ENCODE measurements around the gene FAHD1.

The FAHD1 gene

DNA sequence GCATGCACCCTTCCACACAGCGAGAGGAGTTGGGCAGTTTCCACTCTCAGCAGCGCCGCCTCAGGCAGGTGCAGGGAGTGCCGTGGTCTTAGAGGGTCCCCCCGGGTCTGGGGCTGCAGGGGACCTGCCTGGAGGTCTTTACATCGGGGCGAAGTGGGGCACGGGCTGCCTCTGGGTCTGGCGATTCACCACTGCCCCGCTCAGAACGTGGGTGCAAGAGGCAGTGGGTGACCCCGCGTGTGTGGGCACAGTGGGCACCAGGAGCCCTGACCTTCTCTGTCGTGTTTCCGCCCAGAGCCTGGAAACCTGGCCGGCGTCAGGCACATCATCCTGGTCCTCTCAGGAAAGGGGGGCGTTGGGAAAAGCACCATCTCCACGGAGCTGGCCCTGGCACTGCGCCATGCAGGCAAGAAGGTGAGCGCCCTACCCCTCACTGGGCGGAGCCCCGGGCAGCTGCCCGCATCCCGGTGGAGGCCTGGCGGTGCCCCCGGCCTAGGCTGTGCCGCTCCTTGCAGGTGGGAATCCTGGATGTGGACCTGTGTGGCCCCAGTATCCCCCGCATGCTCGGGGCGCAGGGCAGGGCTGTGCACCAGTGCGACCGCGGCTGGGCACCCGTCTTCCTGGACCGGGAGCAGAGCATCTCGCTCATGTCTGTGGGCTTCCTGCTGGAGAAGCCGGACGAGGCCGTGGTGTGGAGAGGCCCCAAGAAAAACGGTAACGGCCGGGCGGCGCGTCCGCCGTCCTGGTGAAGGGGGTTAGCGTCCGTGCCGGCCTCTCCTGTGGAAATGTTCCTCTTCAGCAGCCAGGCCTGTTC, 40.6 kb upstream of the FAHD1 start:
- Mint-ChIP-seq H3K27me3 (no peaks in the 10 kb centered on the region), H3K9me3 (no peaks in the 10 kb centered on the region), H3K4me1 (peaks cover 34% of the 10 kb centered on the region), H3K4me3 (no peak overlapping the region), H3K27ac (no peak overlapping the region)
- no peak for DNase-seq
- ATAC-seq: no peak

DNA sequence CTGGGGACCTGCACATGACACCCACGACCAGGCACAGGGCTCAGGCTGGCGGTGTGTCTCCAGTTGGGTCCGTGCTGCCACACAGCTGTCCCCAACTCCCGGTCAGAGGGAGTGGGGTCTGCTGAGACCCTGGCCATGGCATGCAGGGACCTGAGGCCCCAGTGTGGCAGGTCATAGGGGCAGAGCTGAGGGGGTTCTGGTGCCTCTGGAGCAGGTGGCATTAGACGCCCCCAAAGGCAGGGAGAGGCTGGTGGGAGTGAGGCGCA, 40.0 kb upstream of the FAHD1 start:
- no peak overlapping the region for H3K4me3 Mint-ChIP-seq

DNA sequence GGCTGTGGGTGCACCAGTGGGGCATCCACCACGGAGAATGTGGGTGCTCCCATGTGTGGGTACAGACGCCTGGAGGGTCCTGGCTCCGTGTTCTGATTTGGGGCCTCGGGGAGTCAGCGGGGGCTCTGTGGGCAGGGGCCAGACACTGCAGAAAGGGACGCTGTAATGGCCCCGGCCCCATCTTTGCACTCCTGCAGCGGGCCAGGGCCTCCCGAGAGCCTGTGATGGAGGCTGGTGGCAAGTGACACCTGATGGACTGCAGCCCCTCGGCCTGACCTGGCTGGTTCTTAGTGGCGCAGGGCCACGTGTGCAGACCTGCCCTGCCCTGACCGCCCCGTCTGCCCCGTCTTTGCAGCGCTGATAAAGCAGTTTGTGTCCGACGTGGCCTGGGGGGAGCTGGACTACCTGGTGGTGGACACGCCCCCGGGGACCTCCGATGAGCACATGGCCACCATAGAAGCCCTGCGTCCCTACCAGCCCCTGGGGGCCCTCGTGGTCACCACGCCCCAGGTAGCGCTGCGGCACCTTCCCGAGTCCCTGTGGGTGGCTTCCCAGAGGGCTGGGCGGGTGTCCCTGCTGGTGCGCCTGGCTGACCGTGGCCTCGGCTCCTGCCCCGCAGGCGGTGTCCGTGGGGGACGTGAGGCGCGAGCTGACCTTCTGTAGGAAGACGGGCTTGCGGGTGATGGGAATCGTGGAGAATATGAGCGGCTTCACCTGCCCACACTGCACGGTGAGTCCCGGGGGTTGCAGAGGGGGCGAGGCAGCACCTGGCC, 39.5 kb upstream of the FAHD1 start:
- Mint-ChIP-seq H3K9me3 (no peaks in the 10 kb centered on the region), H3K27me3 (no peaks in the 10 kb centered on the region), H3K4me1 (peaks cover 28% of the 10 kb centered on the region), H3K4me3 (no peak overlapping the region), H3K27ac (no peak overlapping the region)
- ATAC-seq: no peak
- DNase-seq: peak in 1 of 2 donors; percentile 10

More for the DNA sequence above, 40.0 kb upstream of the FAHD1 start:
- H3K27ac Mint-ChIP-seq: no peak overlapping the region
- ATAC-seq (no peak), DNase-seq (no peak)
- no peaks in the 10 kb centered on the region for H3K27me3 Mint-ChIP-seq
- H3K9me3 Mint-ChIP-seq: no peaks in the 10 kb centered on the region
- H3K4me1 Mint-ChIP-seq: peaks cover 28% of the 10 kb centered on the region

- ATAC-seq (no peak), DNase-seq (no peak)
- H3K27ac Mint-ChIP-seq: no peak overlapping the region
- H3K27me3 Mint-ChIP-seq: no peaks in the 10 kb centered on the region
- H3K4me1 Mint-ChIP-seq: peaks cover 28% of the 10 kb centered on the region
- H3K9me3 Mint-ChIP-seq: no peaks in the 10 kb centered on the region
- no peak overlapping the region for H3K4me3 Mint-ChIP-seq
These were observed 38.8 kb upstream of the FAHD1 start for GRCh38 chr16:1788095-1788707.

GRCh38 chr16:1788708-1789100, 38.3 kb upstream of the FAHD1 start:
- ATAC-seq (no peak), DNase-seq (no peak)
- Mint-ChIP-seq H3K9me3 (no peaks in the 10 kb centered on the region), H3K27me3 (no peaks in the 10 kb centered on the region), H3K27ac (no peak overlapping the region), H3K4me3 (no peak overlapping the region), H3K4me1 (peaks cover 23% of the 10 kb centered on the region)

DNA sequence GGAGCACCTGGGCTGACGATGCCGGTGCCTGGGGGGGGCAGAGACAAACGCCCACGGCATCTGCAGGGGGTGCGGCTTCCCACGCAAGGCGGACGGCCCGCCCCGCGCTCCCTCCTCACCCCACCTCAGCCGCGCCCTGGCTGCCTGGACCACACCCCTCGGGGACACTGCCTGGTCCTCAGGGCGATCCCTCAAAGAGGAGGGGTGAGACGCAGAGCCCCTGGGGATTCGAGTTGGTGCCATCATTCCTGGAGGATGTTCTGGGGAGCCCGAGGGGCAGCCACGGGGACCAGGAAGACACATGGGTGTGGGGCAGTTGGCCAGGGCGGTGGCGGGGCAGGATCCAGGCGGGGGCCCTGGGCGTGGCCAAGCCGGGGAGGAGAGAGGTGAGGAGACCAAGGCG, 37.4 kb upstream of the FAHD1 start:
- Mint-ChIP-seq H3K4me1 (peaks cover 17% of the 10 kb centered on the region), H3K4me3 (no peak overlapping the region), H3K9me3 (no peaks in the 10 kb centered on the region), H3K27ac (no peak overlapping the region), H3K27me3 (no peaks in the 10 kb centered on the region)
- DNase-seq (peak in 1 of 2 donors; percentile 12), ATAC-seq (no peak)

- Mint-ChIP-seq H3K27ac (no peak overlapping the region), H3K27me3 (no peaks in the 10 kb centered on the region), H3K4me1 (peaks cover 13% of the 10 kb centered on the region), H3K9me3 (no peaks in the 10 kb centered on the region), H3K4me3 (no peak overlapping the region)
- DNase-seq: no peak
- no peak for ATAC-seq
These were observed 36.8 kb upstream of the FAHD1 start for GRCh38 chr16:1790261-1790610.

GRCh38 chr16:1790611-1791255, 36.3 kb upstream of the FAHD1 start:
- Mint-ChIP-seq H3K27me3 (no peaks in the 10 kb centered on the region), H3K27ac (no peak overlapping the region), H3K4me3 (no peak overlapping the region), H3K4me1 (peaks cover 8% of the 10 kb centered on the region), H3K9me3 (no peaks in the 10 kb centered on the region)
- DNase-seq: no peak
- ATAC-seq: no peak

DNA sequence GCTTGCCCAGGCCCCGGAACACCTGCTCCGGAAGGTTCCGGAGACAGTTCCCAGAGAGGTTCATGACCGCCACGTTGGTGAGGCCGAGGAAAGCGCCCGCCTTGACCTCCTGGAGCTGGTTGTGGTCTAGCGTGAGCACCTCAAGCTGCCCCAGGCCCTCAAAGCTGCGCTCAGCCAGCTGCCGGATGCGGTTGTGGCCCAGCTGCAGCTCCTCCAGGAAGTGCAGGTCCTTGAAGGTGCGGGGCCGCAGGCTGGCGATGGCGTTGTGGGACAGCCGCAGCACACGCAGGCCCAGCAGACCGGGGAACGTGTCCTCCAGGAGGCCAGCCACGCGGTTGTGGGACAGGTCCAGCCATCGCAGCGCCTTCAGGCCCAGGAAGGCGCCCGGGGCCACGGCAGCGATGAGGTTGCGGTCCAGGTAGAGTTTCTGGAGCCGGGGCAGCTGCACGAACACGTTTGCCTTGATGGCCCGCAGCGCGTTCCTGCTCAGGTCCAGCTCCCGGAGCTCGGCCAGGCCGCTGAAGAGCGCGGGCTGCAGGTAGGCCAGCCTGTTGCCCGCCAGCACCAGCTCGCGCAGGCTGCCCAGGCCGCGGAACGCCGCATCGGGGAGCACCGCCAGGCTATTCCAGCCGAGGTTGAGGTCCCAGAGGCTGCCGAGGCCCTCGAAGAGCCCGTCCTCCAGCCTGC, 35.6 kb upstream of the FAHD1 start:
- Mint-ChIP-seq H3K9me3 (no peaks in the 10 kb centered on the region), H3K27me3 (no peaks in the 10 kb centered on the region), H3K4me3 (no peak overlapping the region), H3K27ac (no peak overlapping the region), H3K4me1 (peaks cover 6% of the 10 kb centered on the region)
- ATAC-seq: no peak
- peak in 1 of 2 donors; percentile 10 for DNase-seq

DNA sequence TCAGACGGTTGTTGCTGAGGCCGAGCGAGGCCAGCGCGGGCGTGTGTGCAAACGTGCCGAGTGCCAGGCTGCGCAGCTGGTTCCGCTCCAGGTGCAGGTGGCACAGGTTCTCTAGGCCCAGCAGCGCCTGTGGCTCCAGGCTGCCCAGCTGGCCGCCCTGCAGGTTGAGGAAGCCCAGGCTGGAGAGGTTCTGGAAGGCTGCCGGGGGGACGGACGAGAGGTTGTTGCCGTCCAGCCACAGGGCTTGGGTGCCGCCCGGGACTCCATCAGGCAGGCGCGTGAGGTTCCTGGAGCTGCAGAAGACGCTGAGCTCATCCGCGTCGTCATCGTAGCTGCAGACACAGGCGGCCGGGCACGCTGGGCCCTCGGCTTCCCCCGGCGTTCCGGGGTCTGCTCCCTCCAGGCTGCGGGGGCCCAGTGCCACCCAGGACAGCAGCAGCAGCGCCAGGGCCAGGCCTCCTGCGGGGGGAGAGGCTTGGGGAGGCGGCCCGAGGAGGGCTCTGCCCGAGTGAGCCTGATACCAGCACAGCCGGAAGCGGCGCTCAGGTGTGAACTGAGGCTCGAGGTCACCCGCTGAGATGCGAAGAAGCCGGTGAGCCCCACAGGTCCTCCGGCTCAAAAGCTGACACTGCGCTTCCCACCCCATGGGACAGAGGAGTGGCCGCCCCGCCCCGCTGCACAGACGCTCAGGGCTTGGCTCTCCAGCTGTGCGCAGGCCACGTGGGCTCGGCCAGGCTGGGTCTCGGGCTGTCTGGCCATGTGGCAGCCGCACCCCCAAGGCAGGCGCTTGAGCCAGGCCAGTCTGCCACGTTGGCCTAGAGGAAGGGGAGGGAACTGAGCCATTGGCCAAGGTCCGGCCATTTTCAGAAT, 34.8 kb upstream of the FAHD1 start:
- Mint-ChIP-seq H3K4me1 (peaks cover 6% of the 10 kb centered on the region), H3K4me3 (no peak overlapping the region), H3K27me3 (no peaks in the 10 kb centered on the region), H3K27ac (no peak overlapping the region), H3K9me3 (peaks cover 0 to 4% of the 10 kb centered on the region in 2 donors)
- ATAC-seq (no peak), DNase-seq (no peak)

DNA sequence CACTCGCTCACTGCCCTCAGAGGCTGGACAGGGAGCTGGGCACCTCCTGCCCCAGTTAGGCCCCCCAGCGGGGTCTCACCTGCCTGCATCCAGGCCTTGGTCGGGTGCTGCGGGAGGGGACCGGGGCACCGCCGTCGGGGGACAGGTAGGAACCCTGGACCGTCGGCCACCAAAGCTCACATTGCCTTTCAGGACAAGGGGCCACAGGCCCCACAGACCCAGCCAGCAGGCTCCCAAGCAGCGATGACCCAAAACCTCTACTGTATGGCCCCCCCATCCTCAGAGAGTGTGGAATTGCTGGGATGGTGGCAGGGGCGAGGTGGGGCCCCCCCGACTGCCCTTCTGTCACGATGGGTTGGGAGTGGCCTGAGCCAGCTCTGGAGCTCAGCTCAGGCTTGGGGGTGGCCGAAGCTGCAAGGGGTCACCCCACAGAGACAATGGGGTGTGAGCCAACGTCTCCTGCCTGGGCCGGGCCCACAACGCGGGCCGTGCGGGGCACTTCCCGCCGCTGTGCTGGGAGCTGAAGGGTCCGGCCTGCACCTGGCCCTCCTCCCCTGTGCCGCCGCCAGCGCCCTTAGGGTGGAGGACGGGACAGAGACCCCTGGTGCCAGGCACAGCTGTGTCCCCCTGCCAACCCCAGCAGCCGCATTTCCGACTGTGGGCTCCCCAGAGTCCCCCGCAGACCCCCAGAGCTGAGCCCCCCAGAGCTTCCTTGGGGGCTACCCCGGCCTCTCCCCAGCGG, 34.0 kb upstream of the FAHD1 start:
- H3K27ac Mint-ChIP-seq: no peak overlapping the region
- no peaks in the 10 kb centered on the region for H3K27me3 Mint-ChIP-seq
- peaks cover 0 to 8% of the 10 kb centered on the region in 2 donors for H3K9me3 Mint-ChIP-seq
- DNase-seq (peak in 1 of 2 donors; percentile 8), ATAC-seq (peak; percentile 16)
- H3K4me1 Mint-ChIP-seq: peaks cover 6% of the 10 kb centered on the region
- H3K4me3 Mint-ChIP-seq: no peak overlapping the region

DNA sequence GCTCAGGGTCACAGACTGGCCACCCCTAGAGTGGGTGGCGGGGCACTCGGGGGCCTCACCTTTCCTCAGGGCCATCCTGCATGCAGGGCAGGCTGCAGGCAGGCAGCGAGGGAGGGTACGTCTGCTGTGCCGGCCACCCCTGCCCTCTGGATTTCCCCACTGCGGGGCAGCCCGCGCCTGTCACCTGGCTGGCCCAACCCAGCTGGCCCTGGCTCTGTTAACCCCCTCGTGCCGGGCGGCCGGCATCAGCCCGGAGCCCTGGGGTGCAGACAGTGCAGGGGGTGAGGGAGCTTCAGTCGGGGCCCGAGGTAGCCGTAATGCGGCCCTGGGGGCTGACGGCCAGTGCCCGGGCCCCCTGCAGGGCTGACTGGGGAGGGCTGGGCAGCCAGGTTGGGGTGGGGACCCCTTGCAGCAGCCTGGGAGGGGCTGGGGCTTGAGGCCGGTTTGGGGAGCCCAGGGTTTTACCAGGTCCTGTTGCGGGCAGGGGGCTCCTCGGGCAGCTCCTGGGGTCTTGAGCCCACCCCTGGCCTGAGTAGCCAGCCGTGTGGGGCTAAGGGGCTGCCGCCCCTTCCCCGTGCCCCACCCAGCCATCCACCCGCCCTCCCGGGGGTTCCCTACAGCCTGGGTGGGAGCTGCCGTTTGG, 33.3 kb upstream of the FAHD1 start, which contains the start of gene IGFALS:
Gene IGFALS, minus strand, starts transcription at position 128 of the 643 bp plus-strand sequence. Its CDS starts 53 bp downstream, at position 75.
- Mint-ChIP-seq H3K27me3 (no peaks in the 10 kb centered on the region), H3K9me3 (peaks cover 0 to 8% of the 10 kb centered on the region in 2 donors), H3K27ac (no peak within 1 kb of the TSS), H3K4me1 (peaks cover 4% of the 10 kb centered on the region), H3K4me3 (no peak within 1 kb of the TSS)
- ATAC-seq (peak; percentile 14), DNase-seq (peak in 1 of 2 donors; percentile 11)

- DNase-seq: peak in 1 of 2 donors; percentile 8
- no peak for ATAC-seq
- H3K4me1 Mint-ChIP-seq: no peaks in the 10 kb centered on the region
- H3K27me3 Mint-ChIP-seq: no peaks in the 10 kb centered on the region
- no peak overlapping the region for H3K27ac Mint-ChIP-seq
- no peak overlapping the region for H3K4me3 Mint-ChIP-seq
- H3K9me3 Mint-ChIP-seq: peaks cover 5 to 14% of the 10 kb centered on the region in 2 donors
These were observed 32.7 kb upstream of the FAHD1 start for GRCh38 chr16:1794221-1794871.
